ENCODE results near the gene WRAP73. TPM values are rescaled to one million over a fixed set of nuclear protein-coding genes. Genes with fewer than 3 reads are reported as not detected.
"Not testable (repeated sequence)": the region's sequence is repeated elsewhere in the genome, so short reads cannot be mapped to it uniquely, and the experiment has no call there.

Gene WRAP73
- total RNA-seq, 6 donors from 2014 or later, result 14.0 to 33.5 (median 19.9) TPM

- H3K9me3 ChIP-seq, result no peaks in the 10 kb centered on the region
- DNase-seq, result no peak
- ATAC-seq (ENCODE audit: low FRiP score in 2 of 2), result no peak
- H3K4me3 ChIP-seq, result no peak overlapping the region
- no peaks in the 10 kb centered on the region for H3K36me3 ChIP-seq
- no peak overlapping the region for H3K27ac ChIP-seq
- TF ChIP-seq POLR2AphosphoS5 (IDR thresholded peaks at IDR 0.05), result no peak
- no peak for TF ChIP-seq POLR2A (IDR thresholded peaks at IDR 0.05)
- TF ChIP-seq CTCF (IDR thresholded peaks at IDR 0.05), result no peak
- TF ChIP-seq EP300 (IDR thresholded peaks at IDR 0.05), result no peak
- 77 to 88% methylated on average over 21 to 24 of the region's 24 CpGs for WGBS, 2 donors
- peaks cover 14 to 35% (median 26%) of the 10 kb centered on the region in 4 donors for H3K4me1 ChIP-seq
- no peaks in the 10 kb centered on the region for H3K27me3 ChIP-seq
Observed at GRCh38 chr1:3586986-3587759, 62.7 kb downstream of the WRAP73 start.

- Histone ChIP-seq H3K4me1 (peaks cover 13 to 39% (median 23%) of the 10 kb centered on the region in 4 donors), H3K4me3 (no peak overlapping the region), H3K9me3 (no peaks in the 10 kb centered on the region), H3K27me3 (no peaks in the 10 kb centered on the region), H3K36me3 (no peaks in the 10 kb centered on the region), H3K27ac (no peak overlapping the region)
- 89 to 90% methylated on average over 19 of the region's 19 CpGs for WGBS, 2 donors
- ATAC-seq (ENCODE audit: low FRiP score in 2 of 2) (no peak), DNase-seq (no peak)
- TF ChIP-seq EP300 (IDR thresholded peaks at IDR 0.05) (no peak), POLR2AphosphoS5 (IDR thresholded peaks at IDR 0.05) (no peak)
Observed at GRCh38 chr1:3585940-3586568, 63.8 kb downstream of the WRAP73 start.

- not testable (repeated sequence) for DNase-seq; H3K9me3 ChIP-seq; H3K27ac ChIP-seq; H3K4me3 ChIP-seq; H3K36me3 ChIP-seq; ATAC-seq (ENCODE audit: low FRiP score in 2 of 2); H3K27me3 ChIP-seq
- H3K4me1 ChIP-seq, result peaks cover 6 to 35% (median 17%) of the 10 kb centered on the region in 4 donors
- WGBS, 2 donors, result 73 to 80% methylated on average over 6 of the region's 6 CpGs
Observed at GRCh38 chr1:3585353-3585868, 64.5 kb downstream of the WRAP73 start.

GRCh38 chr1:3584915-3585314 lies 65.0 kb downstream of the WRAP73 start:
- 80 to 89% methylated on average over 7 of the region's 7 CpGs for whole genome bisulfite sequencing, 2 donors
- no peak overlapping the region for H3K27ac ChIP-seq
- no peaks in the 10 kb centered on the region for H3K9me3 ChIP-seq
- no peak for ATAC-seq (ENCODE audit: low FRiP score in 2 of 2)
- no peaks in the 10 kb centered on the region for H3K27me3 ChIP-seq
- peaks cover 3 to 30% (median 12%) of the 10 kb centered on the region in 4 donors for H3K4me1 ChIP-seq
- H3K36me3 ChIP-seq, result no peaks in the 10 kb centered on the region
- no peak overlapping the region for H3K4me3 ChIP-seq
- DNase-seq, result no peak
- no peak for TF ChIP-seq CTCF (IDR thresholded peaks at IDR 0.05)

- ATAC-seq (ENCODE audit: low FRiP score in 2 of 2); H3K4me3 ChIP-seq; H3K27me3 ChIP-seq; H3K27ac ChIP-seq; H3K36me3 ChIP-seq; H3K9me3 ChIP-seq: not testable (repeated sequence)
- 69 to 80% methylated on average over 5 to 9 of the region's 21 CpGs for WGBS, 2 donors
- H3K4me1 ChIP-seq, result peaks cover 0 to 20% (median 3%) of the 10 kb centered on the region in 4 donors
- DNase-seq, result peak; percentile 46 to 65
Observed at GRCh38 chr1:3583751-3584150, 66.2 kb downstream of the WRAP73 start.

GRCh38 chr1:3581296-3582036 lies 68.4 kb downstream of the WRAP73 start:
- TF ChIP-seq POLR2AphosphoS5 (IDR thresholded peaks at IDR 0.05) (peak in 1 of 2 donors; percentile 18), CTCF (IDR thresholded peaks at IDR 0.05) (no peak), POLR2A (IDR thresholded peaks at IDR 0.05) (no peak)
- ATAC-seq (ENCODE audit: low FRiP score in 2 of 2), result no peak

More at GRCh38 chr1:3581296-3582036, 68.4 kb downstream of the WRAP73 start:
- peak in 1 of 2 donors; percentile 51 for DNase-seq
- 39 to 52% methylated on average over 13 to 16 of the region's 16 CpGs for WGBS, 2 donors
- no peaks in the 10 kb centered on the region for H3K27me3 ChIP-seq
- no peaks in the 10 kb centered on the region for H3K36me3 ChIP-seq
- peaks cover 0 to 22% (median 4%) of the 10 kb centered on the region in 4 donors for H3K4me1 ChIP-seq
- no peak overlapping the region for H3K27ac ChIP-seq
- H3K9me3 ChIP-seq, result no peaks in the 10 kb centered on the region
- no peak overlapping the region for H3K4me3 ChIP-seq
